ENCODE results near the gene SERPINA9.

DNA sequence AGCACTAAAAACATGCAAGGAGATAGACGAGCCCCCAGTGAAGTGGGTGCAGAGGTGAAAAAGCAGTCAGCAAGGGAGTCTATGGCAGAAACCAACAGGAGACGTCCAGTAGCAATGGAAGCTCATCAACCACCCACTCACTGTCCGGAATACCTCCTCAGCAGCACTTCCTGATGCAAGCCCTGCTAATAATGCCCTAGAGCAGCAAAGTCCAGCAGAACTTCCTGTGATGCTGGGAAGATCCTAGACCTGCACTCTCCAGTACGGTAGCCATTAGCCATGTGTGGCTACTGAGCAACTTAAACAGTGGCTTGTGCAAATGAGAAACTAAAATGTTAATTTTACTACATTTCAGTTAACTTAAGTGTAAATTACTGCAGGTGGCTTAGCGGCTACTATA lies 11.0 kb downstream of the SERPINA9 start:
- TF ChIP-seq, protein P1, sequence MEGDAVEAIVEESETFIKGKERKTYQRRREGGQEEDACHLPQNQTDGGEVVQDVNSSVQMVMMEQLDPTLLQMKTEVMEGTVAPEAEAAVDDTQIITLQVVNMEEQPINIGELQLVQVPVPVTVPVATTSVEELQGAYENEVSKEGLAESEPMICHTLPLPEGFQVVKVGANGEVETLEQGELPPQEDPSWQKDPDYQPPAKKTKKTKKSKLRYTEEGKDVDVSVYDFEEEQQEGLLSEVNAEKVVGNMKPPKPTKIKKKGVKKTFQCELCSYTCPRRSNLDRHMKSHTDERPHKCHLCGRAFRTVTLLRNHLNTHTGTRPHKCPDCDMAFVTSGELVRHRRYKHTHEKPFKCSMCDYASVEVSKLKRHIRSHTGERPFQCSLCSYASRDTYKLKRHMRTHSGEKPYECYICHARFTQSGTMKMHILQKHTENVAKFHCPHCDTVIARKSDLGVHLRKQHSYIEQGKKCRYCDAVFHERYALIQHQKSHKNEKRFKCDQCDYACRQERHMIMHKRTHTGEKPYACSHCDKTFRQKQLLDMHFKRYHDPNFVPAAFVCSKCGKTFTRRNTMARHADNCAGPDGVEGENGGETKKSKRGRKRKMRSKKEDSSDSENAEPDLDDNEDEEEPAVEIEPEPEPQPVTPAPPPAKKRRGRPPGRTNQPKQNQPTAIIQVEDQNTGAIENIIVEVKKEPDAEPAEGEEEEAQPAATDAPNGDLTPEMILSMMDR (IDR thresholded peaks at IDR 0.05; ENCODE audit: low read depth, low read length): no peak
- TF ChIP-seq, protein P2, sequence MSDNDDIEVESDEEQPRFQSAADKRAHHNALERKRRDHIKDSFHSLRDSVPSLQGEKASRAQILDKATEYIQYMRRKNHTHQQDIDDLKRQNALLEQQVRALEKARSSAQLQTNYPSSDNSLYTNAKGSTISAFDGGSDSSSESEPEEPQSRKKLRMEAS (IDR thresholded peaks at IDR 0.05; ENCODE audit: low read depth, low read length): no peak
- no peak for TF ChIP-seq POLR2A (IDR thresholded peaks at IDR 0.05; ENCODE audit: extremely low read depth, insufficient read length)
- TF ChIP-seq MYC (IDR thresholded peaks at IDR 0.05; ENCODE audit: low read depth, low read length): no peak
